Mammary epithelial cell (primary cell): ENCODE measurements around the gene TIPARP.

ENCODE experiments used
- EZH2 ChIP-seq: IDR thresholded peaks from 2 replicates; pipeline ENCODE4 v1.6.1; 2012; ENCODE audit warnings: low read length, inconsistent platforms, borderline replicate concordance
- TF ChIP-seq, protein P1 (sequence below), 2 donors: IDR thresholded peaks in 1 of 2; conservative IDR thresholded peaks in 1 of 2; 2 replicates each; pipeline ENCODE4 v1.5.1; 2011 to 2012; ENCODE audit warnings: inconsistent platforms in 2 of 2, low read length in 2 of 2, mild to moderate bottlenecking in 2 of 2, control low read depth in 1 of 2, low read depth in 1 of 2; ENCODE audit not compliant: insufficient read depth in 1 of 2; ENCODE audit errors: extremely low read depth in 1 of 2

DNA sequence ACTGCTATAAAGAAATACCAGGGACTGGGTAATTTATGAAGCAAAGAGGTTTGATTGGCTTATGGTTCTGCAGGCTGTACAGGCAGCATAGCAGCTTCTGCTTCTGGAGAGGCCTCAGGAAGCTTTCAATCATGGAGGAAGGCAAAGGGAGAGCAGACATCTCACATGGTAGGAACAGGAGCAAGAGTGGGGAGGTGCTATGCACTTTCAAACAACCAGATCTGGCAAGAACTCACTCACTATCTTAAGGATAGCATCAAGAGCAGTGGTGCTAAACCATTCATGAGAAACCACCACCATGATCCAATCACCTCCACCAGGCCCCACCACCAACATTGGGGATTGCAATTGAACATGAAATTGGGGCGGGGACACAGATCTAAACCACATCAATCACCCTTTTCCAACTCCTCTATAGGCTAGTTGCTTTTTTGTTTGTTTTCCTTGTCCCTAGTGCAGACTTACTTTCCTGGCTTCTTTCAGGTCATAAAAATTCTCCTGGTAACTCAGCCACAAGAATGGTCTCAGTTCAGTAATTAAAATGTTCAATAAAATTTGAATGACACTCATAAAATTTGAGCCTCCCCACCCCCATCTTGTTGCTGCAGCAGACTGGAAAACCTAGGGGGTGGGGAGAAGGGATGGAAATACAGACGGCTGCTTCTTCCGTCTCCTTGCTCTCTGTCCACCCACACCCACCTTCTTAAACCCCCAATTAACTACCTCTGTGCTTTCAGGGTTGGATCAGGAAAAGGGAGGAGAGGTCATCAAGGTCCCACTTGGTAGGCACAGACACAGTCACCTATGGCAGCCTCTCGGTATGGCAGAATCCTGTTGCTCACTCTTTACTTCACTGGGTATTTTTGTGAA, 16.3 kb upstream of the TIPARP start:
- TF ChIP-seq, protein P1, sequence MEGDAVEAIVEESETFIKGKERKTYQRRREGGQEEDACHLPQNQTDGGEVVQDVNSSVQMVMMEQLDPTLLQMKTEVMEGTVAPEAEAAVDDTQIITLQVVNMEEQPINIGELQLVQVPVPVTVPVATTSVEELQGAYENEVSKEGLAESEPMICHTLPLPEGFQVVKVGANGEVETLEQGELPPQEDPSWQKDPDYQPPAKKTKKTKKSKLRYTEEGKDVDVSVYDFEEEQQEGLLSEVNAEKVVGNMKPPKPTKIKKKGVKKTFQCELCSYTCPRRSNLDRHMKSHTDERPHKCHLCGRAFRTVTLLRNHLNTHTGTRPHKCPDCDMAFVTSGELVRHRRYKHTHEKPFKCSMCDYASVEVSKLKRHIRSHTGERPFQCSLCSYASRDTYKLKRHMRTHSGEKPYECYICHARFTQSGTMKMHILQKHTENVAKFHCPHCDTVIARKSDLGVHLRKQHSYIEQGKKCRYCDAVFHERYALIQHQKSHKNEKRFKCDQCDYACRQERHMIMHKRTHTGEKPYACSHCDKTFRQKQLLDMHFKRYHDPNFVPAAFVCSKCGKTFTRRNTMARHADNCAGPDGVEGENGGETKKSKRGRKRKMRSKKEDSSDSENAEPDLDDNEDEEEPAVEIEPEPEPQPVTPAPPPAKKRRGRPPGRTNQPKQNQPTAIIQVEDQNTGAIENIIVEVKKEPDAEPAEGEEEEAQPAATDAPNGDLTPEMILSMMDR (conservative IDR thresholded peaks at IDR 0.05 in 1 of 2, IDR thresholded peaks at IDR 0.05 in 1 of 2; ENCODE audit: extremely low read depth in 1 of 2, insufficient read depth in 1 of 2, low read depth in 1 of 2, low read length in 2 of 2): no peak
- TF ChIP-seq EZH2: no peak
